Testis (tissue), 2 donors: ENCODE measurements around the gene RGS6.

Experiments used
- CTCF ChIP-seq, 3 experiments: fragments of 450-650 bp in 2 of 3; fragments of 200-600 bp in 1 of 3; sonication (generic) in 1 of 3; IDR thresholded peaks; one replicate each; pipeline ENCODE4 v1.5.1; 2016 to 2019; ENCODE audit warnings: antibody characterized with exemption in 3 of 3, mild to moderate bottlenecking in 2 of 3, moderate library complexity in 1 of 3
- POLR2A ChIP-seq: fragments of 450-650 bp; IDR thresholded peaks from one replicate; pipeline ENCODE4 v1.6.1; 2017; ENCODE audit warnings: antibody characterized with exemption, mild to moderate bottlenecking, moderate library complexity

- no peak for TF ChIP-seq CTCF (IDR thresholded peaks at IDR 0.05)
- TF ChIP-seq POLR2A: no peak
Measured at GRCh38 chr14:71911669-71912068, 20.6 kb upstream of the RGS6 start.
